ENCODE results near the gene EEF1E1.

EEF1E1 gene

GRCh38 chr6:8110725-8111124 is 8.4 kb upstream of the EEF1E1 start:
- H3K9me3 ChIP-seq (ENCODE audit: control insufficient read depth, insufficient read depth, low read length), result no peaks in the 10 kb centered on the region
- H3K4me3 ChIP-seq (ENCODE audit: low read depth, low read length), result no peak overlapping the region
- H3K36me3 ChIP-seq (ENCODE audit: control insufficient read depth, insufficient read depth, low read length), result no peaks in the 10 kb centered on the region
- H3K4me1 ChIP-seq (ENCODE audit: control insufficient read depth, insufficient read depth, low read length), result no peaks in the 10 kb centered on the region
- no peak overlapping the region for H3K9ac ChIP-seq (ENCODE audit: low read depth, low read length)
- no peaks in the 10 kb centered on the region for H3K27me3 ChIP-seq (ENCODE audit: control insufficient read depth, insufficient read depth, low read length)

GRCh38 chr6:8110117-8110721 is 7.9 kb upstream of the EEF1E1 start:
- no peaks in the 10 kb centered on the region for H3K4me1 ChIP-seq (ENCODE audit: control insufficient read depth, insufficient read depth, low read length)
- H3K9me3 ChIP-seq (ENCODE audit: control insufficient read depth, insufficient read depth, low read length), result no peaks in the 10 kb centered on the region
- H3K4me3 ChIP-seq (ENCODE audit: low read depth, low read length), result no peak overlapping the region
- no peaks in the 10 kb centered on the region for H3K27me3 ChIP-seq (ENCODE audit: control insufficient read depth, insufficient read depth, low read length)
- H3K9ac ChIP-seq (ENCODE audit: low read depth, low read length), result no peak overlapping the region
- no peaks in the 10 kb centered on the region for H3K36me3 ChIP-seq (ENCODE audit: control insufficient read depth, insufficient read depth, low read length)

- no peaks in the 10 kb centered on the region for H3K4me1 ChIP-seq (ENCODE audit: control insufficient read depth, insufficient read depth, low read length)
- H3K27me3 ChIP-seq (ENCODE audit: control insufficient read depth, insufficient read depth, low read length), result no peaks in the 10 kb centered on the region
- H3K9me3 ChIP-seq (ENCODE audit: control insufficient read depth, insufficient read depth, low read length), result no peaks in the 10 kb centered on the region
- H3K9ac ChIP-seq (ENCODE audit: low read depth, low read length), result no peak overlapping the region
- H3K4me3 ChIP-seq (ENCODE audit: low read depth, low read length), result no peak overlapping the region
- no peaks in the 10 kb centered on the region for H3K36me3 ChIP-seq (ENCODE audit: control insufficient read depth, insufficient read depth, low read length)
These were observed 6.6 kb upstream of the EEF1E1 start for GRCh38 chr6:8108759-8109539.

DNA sequence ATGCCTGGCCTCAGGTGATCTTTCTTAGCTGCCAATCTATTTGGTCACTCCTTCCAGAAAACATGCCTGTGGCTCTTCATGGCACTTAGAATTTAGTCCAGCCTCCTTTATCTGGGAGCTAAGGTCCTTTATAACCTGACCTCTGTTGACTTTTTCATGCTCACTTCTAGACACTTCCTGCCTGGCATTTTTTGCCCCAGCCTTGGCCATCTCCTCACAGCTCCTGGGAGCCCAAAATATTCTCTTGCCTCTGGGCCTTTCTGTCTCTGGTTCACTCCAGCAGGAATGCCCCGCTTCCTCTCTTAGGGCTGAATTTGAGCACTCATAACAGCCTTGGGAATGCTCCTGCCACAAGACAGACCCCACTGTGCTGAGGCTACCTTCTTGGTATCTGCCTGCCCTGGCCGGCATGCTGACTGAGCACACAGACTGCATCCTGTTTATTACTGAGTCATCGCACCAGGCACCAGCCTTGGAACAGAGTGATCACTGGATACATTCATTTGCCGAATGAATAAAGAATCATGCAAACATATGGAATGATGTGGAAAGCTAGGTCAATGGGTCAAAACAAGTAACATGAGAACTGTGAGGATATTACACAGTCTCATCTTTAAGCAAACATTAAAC is 5.8 kb upstream of the EEF1E1 start:
- Histone ChIP-seq H3K4me1 (ENCODE audit: control insufficient read depth, insufficient read depth, low read length) (no peaks in the 10 kb centered on the region), H3K9me3 (ENCODE audit: control insufficient read depth, insufficient read depth, low read length) (no peaks in the 10 kb centered on the region), H3K36me3 (ENCODE audit: control insufficient read depth, insufficient read depth, low read length) (no peaks in the 10 kb centered on the region), H3K9ac (ENCODE audit: low read depth, low read length) (no peak overlapping the region), H3K4me3 (ENCODE audit: low read depth, low read length) (no peak overlapping the region), H3K27me3 (ENCODE audit: control insufficient read depth, insufficient read depth, low read length) (no peaks in the 10 kb centered on the region)

GRCh38 chr6:8105791-8106190 is 3.4 kb upstream of the EEF1E1 start:
- Histone ChIP-seq H3K27me3 (ENCODE audit: control insufficient read depth, insufficient read depth, low read length) (no peaks in the 10 kb centered on the region), H3K4me1 (ENCODE audit: control insufficient read depth, insufficient read depth, low read length) (no peaks in the 10 kb centered on the region), H3K36me3 (ENCODE audit: control insufficient read depth, insufficient read depth, low read length) (no peaks in the 10 kb centered on the region), H3K9me3 (ENCODE audit: control insufficient read depth, insufficient read depth, low read length) (no peaks in the 10 kb centered on the region), H3K4me3 (ENCODE audit: low read depth, low read length) (no peak overlapping the region), H3K9ac (ENCODE audit: low read depth, low read length) (no peak overlapping the region)

GRCh38 chr6:8103726-8104125 is 1.4 kb upstream of the EEF1E1 start:
- no peak overlapping the region for H3K9ac ChIP-seq (ENCODE audit: low read depth, low read length)
- no peaks in the 10 kb centered on the region for H3K27me3 ChIP-seq (ENCODE audit: control insufficient read depth, insufficient read depth, low read length)
- no peaks in the 10 kb centered on the region for H3K9me3 ChIP-seq (ENCODE audit: control insufficient read depth, insufficient read depth, low read length)
- no peak overlapping the region for H3K4me3 ChIP-seq (ENCODE audit: low read depth, low read length)
- no peaks in the 10 kb centered on the region for H3K4me1 ChIP-seq (ENCODE audit: control insufficient read depth, insufficient read depth, low read length)
- H3K36me3 ChIP-seq (ENCODE audit: control insufficient read depth, insufficient read depth, low read length), result no peaks in the 10 kb centered on the region

GRCh38 chr6:8100159-8100854 is 2.0 kb downstream of the EEF1E1 start:
- Histone ChIP-seq H3K27me3 (ENCODE audit: control insufficient read depth, insufficient read depth, low read length) (no peaks in the 10 kb centered on the region), H3K9me3 (ENCODE audit: control insufficient read depth, insufficient read depth, low read length) (no peaks in the 10 kb centered on the region), H3K9ac (ENCODE audit: low read depth, low read length) (no peak overlapping the region), H3K4me3 (ENCODE audit: low read depth, low read length) (peak overlapping the region; percentile 8), H3K4me1 (ENCODE audit: control insufficient read depth, insufficient read depth, low read length) (no peaks in the 10 kb centered on the region), H3K36me3 (ENCODE audit: control insufficient read depth, insufficient read depth, low read length) (peaks cover 10% of the 10 kb centered on the region)

GRCh38 chr6:8090650-8091049 is 11.7 kb downstream of the EEF1E1 start:
- no peak overlapping the region for H3K9ac ChIP-seq (ENCODE audit: low read depth, low read length)
- H3K36me3 ChIP-seq (ENCODE audit: control insufficient read depth, insufficient read depth, low read length), result peaks cover 19% of the 10 kb centered on the region
- no peaks in the 10 kb centered on the region for H3K4me1 ChIP-seq (ENCODE audit: control insufficient read depth, insufficient read depth, low read length)

DNA sequence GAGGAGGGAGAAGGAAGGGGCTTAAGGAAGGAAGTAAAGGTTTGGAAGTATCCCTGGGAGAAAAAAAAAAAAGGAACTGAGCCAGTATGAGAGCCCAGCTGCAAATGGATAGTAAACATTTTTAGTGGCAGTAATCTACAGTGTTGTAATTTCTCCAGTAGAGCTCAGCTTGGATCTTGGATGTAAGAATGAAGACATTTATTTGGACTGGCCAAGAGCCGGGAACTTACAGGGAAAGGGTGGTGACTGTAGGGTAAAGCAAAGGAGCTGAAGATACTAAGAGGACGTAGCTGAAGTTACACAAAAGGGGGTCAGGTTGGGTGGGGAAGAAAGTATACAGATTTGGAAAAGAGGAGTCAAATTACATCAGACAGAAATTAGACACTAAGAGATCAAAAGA is 13.5 kb downstream of the EEF1E1 start:
- Histone ChIP-seq H3K9me3 (ENCODE audit: control insufficient read depth, insufficient read depth, low read length) (no peaks in the 10 kb centered on the region), H3K36me3 (ENCODE audit: control insufficient read depth, insufficient read depth, low read length) (peaks cover 19% of the 10 kb centered on the region), H3K9ac (ENCODE audit: low read depth, low read length) (no peak overlapping the region), H3K4me3 (ENCODE audit: low read depth, low read length) (no peak overlapping the region), H3K4me1 (ENCODE audit: control insufficient read depth, insufficient read depth, low read length) (no peaks in the 10 kb centered on the region), H3K27me3 (ENCODE audit: control insufficient read depth, insufficient read depth, low read length) (no peaks in the 10 kb centered on the region)

More at GRCh38 chr6:8090650-8091049, 11.7 kb downstream of the EEF1E1 start:
- Histone ChIP-seq H3K9me3 (ENCODE audit: control insufficient read depth, insufficient read depth, low read length) (no peaks in the 10 kb centered on the region), H3K27me3 (ENCODE audit: control insufficient read depth, insufficient read depth, low read length) (no peaks in the 10 kb centered on the region), H3K4me3 (ENCODE audit: low read depth, low read length) (no peak overlapping the region)

- no peak overlapping the region for H3K4me3 ChIP-seq (ENCODE audit: low read depth, low read length)
- no peaks in the 10 kb centered on the region for H3K27me3 ChIP-seq (ENCODE audit: control insufficient read depth, insufficient read depth, low read length)
- H3K36me3 ChIP-seq (ENCODE audit: control insufficient read depth, insufficient read depth, low read length), result peaks cover 19% of the 10 kb centered on the region
These were observed 14.2 kb downstream of the EEF1E1 start for GRCh38 chr6:8087870-8088754.

GRCh38 chr6:8086755-8087306 is 15.5 kb downstream of the EEF1E1 start:
- no peak overlapping the region for H3K9ac ChIP-seq (ENCODE audit: low read depth, low read length)
- no peaks in the 10 kb centered on the region for H3K4me1 ChIP-seq (ENCODE audit: control insufficient read depth, insufficient read depth, low read length)
- no peaks in the 10 kb centered on the region for H3K9me3 ChIP-seq (ENCODE audit: control insufficient read depth, insufficient read depth, low read length)
- H3K36me3 ChIP-seq (ENCODE audit: control insufficient read depth, insufficient read depth, low read length), result peaks cover 19% of the 10 kb centered on the region
- no peaks in the 10 kb centered on the region for H3K27me3 ChIP-seq (ENCODE audit: control insufficient read depth, insufficient read depth, low read length)
- no peak overlapping the region for H3K4me3 ChIP-seq (ENCODE audit: low read depth, low read length)

More at GRCh38 chr6:8087870-8088754, 14.2 kb downstream of the EEF1E1 start:
- no peak overlapping the region for H3K9ac ChIP-seq (ENCODE audit: low read depth, low read length)
- H3K4me1 ChIP-seq (ENCODE audit: control insufficient read depth, insufficient read depth, low read length), result no peaks in the 10 kb centered on the region
- H3K9me3 ChIP-seq (ENCODE audit: control insufficient read depth, insufficient read depth, low read length), result no peaks in the 10 kb centered on the region
